ENCODE data around the gene HDAC10. TPM values are rescaled to one million over a fixed set of nuclear protein-coding genes. Genes with fewer than 3 reads are reported as not detected.

HDAC10 gene
- total RNA-seq, 1 experiment from 2014 or later = 45.0 TPM

DNA sequence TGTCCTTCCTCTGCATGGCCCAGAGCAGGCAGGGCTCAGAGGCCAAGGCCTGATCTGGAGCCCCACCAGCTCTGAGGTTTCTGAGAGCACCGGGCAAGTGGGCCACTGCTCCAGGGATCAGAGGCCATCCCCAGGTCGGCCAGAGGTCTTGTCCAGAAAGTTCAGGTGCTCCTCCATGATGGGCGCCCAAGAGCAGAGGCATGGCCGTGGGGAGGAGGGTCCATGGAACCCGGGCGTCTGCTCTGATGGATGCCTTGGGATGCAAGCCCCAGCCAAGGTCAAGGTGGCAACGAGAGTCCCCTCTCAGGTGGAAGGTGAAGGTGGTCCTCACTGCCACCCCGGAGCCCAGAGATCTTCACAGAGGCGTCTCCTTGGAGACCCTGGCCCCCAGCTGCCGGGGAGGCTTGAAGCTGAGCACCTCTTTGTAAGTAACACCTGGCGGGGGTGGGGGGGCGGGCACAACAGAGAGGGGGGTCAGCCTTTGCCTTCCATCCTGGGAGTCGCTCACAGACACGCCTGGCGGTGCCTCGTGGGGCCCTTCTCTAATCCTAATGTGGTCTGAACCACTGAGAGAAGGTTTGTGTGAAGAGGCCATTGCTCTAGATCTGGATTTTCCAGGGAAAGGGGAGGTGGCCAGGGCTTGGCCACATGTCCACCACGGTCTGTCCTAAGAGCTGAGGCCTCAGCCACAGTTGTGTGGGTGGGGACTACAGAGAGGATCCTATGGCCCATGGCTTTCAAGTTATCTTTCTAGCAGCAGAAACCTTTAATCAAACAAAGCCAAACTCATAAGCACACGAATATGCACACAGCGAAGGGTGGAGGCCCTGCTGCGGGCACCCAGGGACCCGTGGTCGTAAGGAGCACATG lies 2.2 kb upstream of the HDAC10 start:
- Histone ChIP-seq H3K27ac (ENCODE audit: insufficient read length, low read depth, low read length) (no peak overlapping the region), H2BK120ac (ENCODE audit: low read depth, low read length, poor library complexity, severe bottlenecking) (no peak overlapping the region), H2BK5ac (ENCODE audit: insufficient read length, low read length) (no peak overlapping the region), H3K56ac (ENCODE audit: insufficient read length, low read depth, low read length) (no peak overlapping the region), H2AFZ (ENCODE audit: low read length) (no peak overlapping the region), H4K91ac (ENCODE audit: insufficient read length, low read depth, low read length) (no peak overlapping the region), H3K79me2 (ENCODE audit: insufficient read depth, low read length) (no peaks in the 10 kb centered on the region), H3K18ac (ENCODE audit: insufficient read length, low read depth, low read length) (no peak overlapping the region), H3T11ph (ENCODE audit: low read length) (no peak overlapping the region), H2BK15ac (ENCODE audit: low read depth, low read length) (no peak overlapping the region), H4K5ac (ENCODE audit: insufficient read length, low read depth, low read length) (no peak overlapping the region), H3K4ac (ENCODE audit: low read depth, low read length) (no peak overlapping the region), H3K23ac (ENCODE audit: insufficient read length, low read depth, low read length) (no peak overlapping the region), H3K9ac (ENCODE audit: extremely low read depth, insufficient read length, low read length) (no peak overlapping the region), H2BK20ac (ENCODE audit: low read depth, low read length, poor library complexity, severe bottlenecking) (no peak overlapping the region), H4K20me1 (ENCODE audit: control insufficient read depth, insufficient read depth, insufficient read length) (no peaks in the 10 kb centered on the region), H3K14ac (ENCODE audit: insufficient read depth, low read length) (no peak overlapping the region), H2AK5ac (ENCODE audit: insufficient read length, low read length) (no peak overlapping the region), H3K27me3 (ENCODE audit: insufficient read depth, low read length) (no peaks in the 10 kb centered on the region), H3K23me2 (ENCODE audit: insufficient read length, low read depth, low read length, poor library complexity, severe bottlenecking) (peaks cover 15% of the 10 kb centered on the region), H3K79me1 (ENCODE audit: insufficient read depth, low read depth, low read length, poor library complexity, severe bottlenecking) (no peaks in the 10 kb centered on the region), H2BK12ac (ENCODE audit: insufficient read length, low read depth, low read length) (no peak overlapping the region), H3K4me1 (ENCODE audit: insufficient read depth, low read length) (no peaks in the 10 kb centered on the region), H3K4me2 (ENCODE audit: insufficient read depth, insufficient read length, low read length) (no peak overlapping the region), H4K8ac (replicated peaks; ENCODE audit: insufficient read length, low read depth, low read length) (no peak overlapping the region), H3K9me3 (ENCODE audit: control insufficient read depth, low read depth, low read length) (no peaks in the 10 kb centered on the region)
- H3K27ac Mint-ChIP-seq = no peak overlapping the region
- H3K4me1 Mint-ChIP-seq = peaks cover 3 to 6% of the 10 kb centered on the region in 2 experiments
- no peak overlapping the region for H3K4me3 Mint-ChIP-seq
- H3K9me3 Mint-ChIP-seq = no peaks in the 10 kb centered on the region; a peak in 1 of 5 replicates
- peaks cover 2% of the 10 kb centered on the region; the same call in 1 of the 2 replicates for H3K27me3 Mint-ChIP-seq (ENCODE audit: low read depth)
- H3K36me3 Mint-ChIP-seq (ENCODE audit: insufficient read depth in 1 of 3, low read depth in 3 of 3) = peaks cover 0 to 3% (median 0%) of the 10 kb centered on the region in 3 experiments; a peak in 2 of 7 replicates
- TF ChIP-seq, protein P1, sequence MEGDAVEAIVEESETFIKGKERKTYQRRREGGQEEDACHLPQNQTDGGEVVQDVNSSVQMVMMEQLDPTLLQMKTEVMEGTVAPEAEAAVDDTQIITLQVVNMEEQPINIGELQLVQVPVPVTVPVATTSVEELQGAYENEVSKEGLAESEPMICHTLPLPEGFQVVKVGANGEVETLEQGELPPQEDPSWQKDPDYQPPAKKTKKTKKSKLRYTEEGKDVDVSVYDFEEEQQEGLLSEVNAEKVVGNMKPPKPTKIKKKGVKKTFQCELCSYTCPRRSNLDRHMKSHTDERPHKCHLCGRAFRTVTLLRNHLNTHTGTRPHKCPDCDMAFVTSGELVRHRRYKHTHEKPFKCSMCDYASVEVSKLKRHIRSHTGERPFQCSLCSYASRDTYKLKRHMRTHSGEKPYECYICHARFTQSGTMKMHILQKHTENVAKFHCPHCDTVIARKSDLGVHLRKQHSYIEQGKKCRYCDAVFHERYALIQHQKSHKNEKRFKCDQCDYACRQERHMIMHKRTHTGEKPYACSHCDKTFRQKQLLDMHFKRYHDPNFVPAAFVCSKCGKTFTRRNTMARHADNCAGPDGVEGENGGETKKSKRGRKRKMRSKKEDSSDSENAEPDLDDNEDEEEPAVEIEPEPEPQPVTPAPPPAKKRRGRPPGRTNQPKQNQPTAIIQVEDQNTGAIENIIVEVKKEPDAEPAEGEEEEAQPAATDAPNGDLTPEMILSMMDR (conservative IDR thresholded peaks at IDR 0.05) = no peak
- DNase-seq = no peak
- no CpG with 5 or more reads among the region's 22 CpGs for WGBS (ENCODE audit: extremely low coverage, insufficient read length, low lambda C conversion rate)

Data from H9 (cell line).